PC-3 (cell line): ENCODE measurements around the gene L3MBTL1.

Source experiments
- CTCF ChIP-seq: fragments of 300-600 bp; sonication (generic); conservative IDR thresholded peaks from 2 replicates; pipeline ENCODE4 v1.5.1; 2017; ENCODE audit warnings: antibody characterized with exemption, low read depth, mild to moderate bottlenecking, low read length
- EZH2phosphoT487 ChIP-seq: fragments of 300-600 bp; sonication (generic); IDR thresholded peaks from 2 replicates; pipeline ENCODE4 v1.6.1; 2018; ENCODE audit warnings: mild to moderate bottlenecking, antibody characterized with exemption, low read length, borderline replicate concordance

- TF ChIP-seq CTCF (no peak), EZH2phosphoT487 (no peak)
These were observed 82.5 kb downstream of the L3MBTL1 start for GRCh38 chr20:43590036-43590391.
